Measurements from ENCODE around the gene FBXO9. TPM values are rescaled to one million over a fixed set of nuclear protein-coding genes. Genes with fewer than 3 reads are reported as not detected.
A peak's percentile ranks its signal among the peaks of the same experiment; 100 is the strongest.

FBXO9 gene
- total RNA-seq, 2 experiments from 2014 or later: 40.8 to 41.6 TPM

DNA sequence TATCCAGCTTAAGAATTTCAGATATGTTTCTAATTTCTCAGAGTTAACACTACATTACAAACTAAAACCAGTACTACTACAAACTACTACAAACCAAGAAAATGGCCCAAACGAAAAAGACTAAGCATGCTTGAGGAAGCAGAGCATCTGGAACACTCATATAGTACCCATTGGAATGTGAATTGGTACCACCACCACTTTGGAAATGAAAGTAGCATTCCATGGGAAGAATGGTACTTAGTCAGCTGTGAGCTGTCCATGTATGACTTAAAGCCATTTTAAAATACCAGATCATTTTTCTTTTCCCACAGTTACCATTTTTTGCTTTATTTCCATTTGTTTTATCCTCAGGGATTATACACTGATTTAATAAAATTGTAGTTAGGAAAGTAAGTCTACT, 30.5 kb downstream of the FBXO9 start:
- TF ChIP-seq, protein P1, sequence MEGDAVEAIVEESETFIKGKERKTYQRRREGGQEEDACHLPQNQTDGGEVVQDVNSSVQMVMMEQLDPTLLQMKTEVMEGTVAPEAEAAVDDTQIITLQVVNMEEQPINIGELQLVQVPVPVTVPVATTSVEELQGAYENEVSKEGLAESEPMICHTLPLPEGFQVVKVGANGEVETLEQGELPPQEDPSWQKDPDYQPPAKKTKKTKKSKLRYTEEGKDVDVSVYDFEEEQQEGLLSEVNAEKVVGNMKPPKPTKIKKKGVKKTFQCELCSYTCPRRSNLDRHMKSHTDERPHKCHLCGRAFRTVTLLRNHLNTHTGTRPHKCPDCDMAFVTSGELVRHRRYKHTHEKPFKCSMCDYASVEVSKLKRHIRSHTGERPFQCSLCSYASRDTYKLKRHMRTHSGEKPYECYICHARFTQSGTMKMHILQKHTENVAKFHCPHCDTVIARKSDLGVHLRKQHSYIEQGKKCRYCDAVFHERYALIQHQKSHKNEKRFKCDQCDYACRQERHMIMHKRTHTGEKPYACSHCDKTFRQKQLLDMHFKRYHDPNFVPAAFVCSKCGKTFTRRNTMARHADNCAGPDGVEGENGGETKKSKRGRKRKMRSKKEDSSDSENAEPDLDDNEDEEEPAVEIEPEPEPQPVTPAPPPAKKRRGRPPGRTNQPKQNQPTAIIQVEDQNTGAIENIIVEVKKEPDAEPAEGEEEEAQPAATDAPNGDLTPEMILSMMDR (IDR thresholded peaks at IDR 0.05): no peak
- Mint-ChIP-seq H3K4me3 (no peak overlapping the region), H3K9me3 (no peaks in the 10 kb centered on the region), H3K27ac (no peak overlapping the region), H3K4me1 (ENCODE audit: low read depth) (no peaks in the 10 kb centered on the region), H3K36me3 (ENCODE audit: low read depth) (peaks cover 33% of the 10 kb centered on the region), H3K27me3 (no peaks in the 10 kb centered on the region)
- ATAC-seq (no peak), DNase-seq (no peak)
- CTCF ChIA-PET: no interaction called here
- POLR2A ChIA-PET: no interaction called here
- intact Hi-C loops (cut with micrococcal nuclease): no loop called here

- DNase-seq (no peak), ATAC-seq (no peak)
- H3K36me3 Mint-ChIP-seq (ENCODE audit: low read depth): peaks cover 10% of the 10 kb centered on the region
- H3K27ac Mint-ChIP-seq: no peak overlapping the region
- TF ChIP-seq, protein P1 (IDR thresholded peaks at IDR 0.05): no peak
- ChIA-PET POLR2A (no interaction called here), CTCF (no interaction called here)
- no peak overlapping the region for H3K4me3 Mint-ChIP-seq
- H3K9me3 Mint-ChIP-seq: no peaks in the 10 kb centered on the region
- H3K4me1 Mint-ChIP-seq (ENCODE audit: low read depth): no peaks in the 10 kb centered on the region
- H3K27me3 Mint-ChIP-seq: no peaks in the 10 kb centered on the region
- intact Hi-C loops (cut with micrococcal nuclease): no loop called here
These were observed 35.4 kb downstream of the FBXO9 start for GRCh38 chr6:53100561-53100960.

DNA sequence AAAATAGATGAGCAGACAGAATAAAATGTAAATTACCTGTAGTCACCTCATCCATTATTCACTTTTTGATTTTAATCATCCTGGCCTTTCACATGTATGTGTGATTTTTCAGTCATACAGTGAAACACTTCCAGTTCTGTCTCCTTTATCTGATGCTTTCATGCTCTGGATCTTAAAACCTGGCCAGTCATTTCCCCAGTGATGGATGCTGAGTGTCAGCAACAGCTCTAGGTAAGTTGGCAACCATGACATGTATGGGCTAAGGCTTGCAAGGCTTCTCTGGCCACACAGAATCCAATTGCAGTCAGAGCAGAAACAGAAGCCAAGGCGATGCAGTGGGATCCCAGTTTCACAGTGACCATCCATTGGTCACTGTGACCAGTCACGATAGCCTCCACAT, 35.8 kb downstream of the FBXO9 start:
- POLR2A ChIA-PET: no interaction called here
- intact Hi-C loops (cut with micrococcal nuclease): no loop called here
- Mint-ChIP-seq H3K4me3 (no peak overlapping the region), H3K4me1 (ENCODE audit: low read depth) (no peaks in the 10 kb centered on the region), H3K27me3 (no peaks in the 10 kb centered on the region), H3K36me3 (ENCODE audit: low read depth) (peaks cover 10% of the 10 kb centered on the region), H3K9me3 (no peaks in the 10 kb centered on the region), H3K27ac (no peak overlapping the region)
- DNase-seq (no peak), ATAC-seq (no peak)
- TF ChIP-seq, protein P1 (IDR thresholded peaks at IDR 0.05): no peak
- CTCF ChIA-PET: no interaction called here

DNA sequence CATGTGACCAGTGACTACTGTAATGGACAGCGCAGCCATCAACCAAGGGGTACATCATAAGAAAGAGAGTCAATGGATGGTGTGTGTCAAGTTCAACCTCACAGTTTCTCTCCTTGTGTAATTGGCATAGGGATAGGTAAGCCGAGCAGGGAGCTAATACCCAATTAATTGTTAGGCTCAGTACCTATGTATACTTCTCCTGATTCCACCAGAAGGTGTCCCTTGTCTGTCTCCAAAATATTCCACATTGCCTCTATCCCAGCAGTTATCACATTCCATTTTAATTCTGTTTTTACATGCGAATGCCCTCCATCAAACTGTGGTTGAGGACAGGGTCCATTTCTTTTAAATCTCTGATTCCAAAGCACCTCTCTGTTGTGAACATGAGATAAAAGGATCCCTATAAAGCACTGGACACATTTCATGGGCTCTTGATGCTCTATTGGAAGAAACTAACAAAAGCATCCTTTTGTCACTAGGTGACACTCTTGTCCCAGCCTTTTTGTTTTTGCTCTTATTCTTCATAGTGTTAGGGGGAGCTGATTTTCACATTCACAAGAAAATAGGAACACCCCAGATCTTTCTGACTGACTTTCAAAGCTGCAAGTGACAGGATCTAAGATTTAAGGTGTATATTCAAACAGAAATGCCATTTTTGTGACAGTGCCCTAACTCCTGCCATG, 38.9 kb downstream of the FBXO9 start:
- TF ChIP-seq, protein P1 (IDR thresholded peaks at IDR 0.05): peak; percentile 24
- H3K36me3 Mint-ChIP-seq (ENCODE audit: low read depth): no peaks in the 10 kb centered on the region
- H3K27ac Mint-ChIP-seq: no peak overlapping the region
- ATAC-seq (no peak), DNase-seq (no peak)
- no peak overlapping the region for H3K4me3 Mint-ChIP-seq
- ChIA-PET POLR2A (no interaction called here), CTCF (no interaction called here)
- H3K4me1 Mint-ChIP-seq (ENCODE audit: low read depth): no peaks in the 10 kb centered on the region
- intact Hi-C loops (cut with micrococcal nuclease): no loop called here
- H3K27me3 Mint-ChIP-seq: no peaks in the 10 kb centered on the region
- H3K9me3 Mint-ChIP-seq: no peaks in the 10 kb centered on the region

DNA sequence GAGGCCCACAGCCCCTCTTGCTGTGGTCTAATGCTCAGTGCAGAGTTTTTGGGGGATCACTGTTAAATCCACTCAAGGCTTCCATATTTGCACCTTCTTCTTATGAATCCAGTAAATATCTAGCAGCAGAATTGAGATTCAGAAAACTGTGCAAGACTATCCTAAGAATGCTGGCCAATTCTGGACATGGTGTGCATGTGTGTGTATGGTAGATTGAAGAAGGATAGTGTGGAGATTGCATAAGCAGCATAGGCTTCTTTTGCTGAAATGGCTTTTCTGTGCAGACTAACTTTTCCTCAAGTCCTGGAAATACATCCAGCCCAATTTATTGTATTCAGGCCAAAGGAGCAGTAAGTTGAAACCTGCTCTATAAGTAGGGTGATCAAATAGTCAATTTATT, 39.7 kb downstream of the FBXO9 start:
- no peaks in the 10 kb centered on the region for H3K4me1 Mint-ChIP-seq (ENCODE audit: low read depth)
- ATAC-seq: no peak
- POLR2A ChIA-PET: no interaction called here
- CTCF ChIA-PET: no interaction called here
- H3K27ac Mint-ChIP-seq: no peak overlapping the region
- no peaks in the 10 kb centered on the region for H3K27me3 Mint-ChIP-seq
- intact Hi-C loops (cut with micrococcal nuclease): no loop called here
- H3K36me3 Mint-ChIP-seq (ENCODE audit: low read depth): no peaks in the 10 kb centered on the region
- H3K4me3 Mint-ChIP-seq: no peak overlapping the region
- TF ChIP-seq, protein P1 (IDR thresholded peaks at IDR 0.05): no peak
- H3K9me3 Mint-ChIP-seq: no peaks in the 10 kb centered on the region
- no peak for DNase-seq

All from activated CD8-positive, alpha-beta T cell treated with anti-CD3 and anti-CD28 coated beads for 36 hours (primary cell).